ENCODE data around the gene IL17RE. TPM values are rescaled to one million over a fixed set of nuclear protein-coding genes. Genes with fewer than 3 reads are reported as not detected.

IL17RE gene
- total and polyA plus RNA-seq, 9 of the 15 experiments (the other 6 are each of a cell fraction or from before 2014, with no cell fraction given), result 0.32 to 1.9 (median 0.51) TPM; not detected in 4

- H3K36me3 ChIP-seq (ENCODE audit: control insufficient read depth, insufficient read depth, low read length), result no peaks in the 10 kb centered on the region
- 72% methylated on average over 13 of the region's 15 CpGs for WGBS (ENCODE audit: insufficient coverage, low coverage, missing lambda C conversion rate)
- DNase-seq (ENCODE audit: extremely low read depth in 1 of 4, low spot score in 3 of 4), result no peak
- H2AFZ ChIP-seq (ENCODE audit: low read depth, low read length), result no peak overlapping the region
- intact Hi-C loops (cut with micrococcal nuclease) (loop anchor here (5.0 kb wide), 1 partner anchor 52 kb away; no protein-coding TSS in a partner anchor), in situ Hi-C loops (cut with MboI) (no loop called here)
- H3K27me3 ChIP-seq (ENCODE audit: control insufficient read depth in 2 of 2, insufficient read depth in 2 of 2, low read length in 2 of 2), result no peaks in the 10 kb centered on the region
- POLR2A ChIA-PET, result interaction anchor here (1.1 to 2.5 kb wide), 3 partner anchors 8 to 63 kb away, joined by 3 to 16 read pairs (median 5); no protein-coding TSS in a partner anchor
- H3K4me3 ChIP-seq, result no peak overlapping the region
- FAIRE-seq, result no peak
- CTCF ChIA-PET (ENCODE audit: low intra/inter-chr PET ratio), result no interaction called here
- no peak overlapping the region for H3K4me2 ChIP-seq (ENCODE audit: insufficient read depth, low read length)
- no peaks in the 10 kb centered on the region for H3K9me3 ChIP-seq (replicated peaks; ENCODE audit: control insufficient read depth, insufficient read depth, low read depth, low read length)
- TF ChIP-seq KAT7 (CRISPR knock-in tag; IDR thresholded peaks at IDR 0.05; ENCODE audit: borderline replicate concordance) (no peak), STAG1 (CRISPR knock-in tag; IDR thresholded peaks at IDR 0.05; ENCODE audit: borderline replicate concordance) (0 out of 2 replicates have a peak, but pooled peaks have one; percentile 15), ZNF436 (CRISPR knock-in tag; IDR thresholded peaks at IDR 0.05) (no peak), ZFP91 (CRISPR knock-in tag; IDR thresholded peaks at IDR 0.05) (no peak), USF2 (CRISPR knock-in tag; IDR thresholded peaks at IDR 0.05) (no peak), HMGN3 (IDR thresholded peaks at IDR 0.05; ENCODE audit: borderline replicate concordance, extremely low read depth, insufficient read length, low read depth, low read length) (no peak), TCFL5 (CRISPR knock-in tag; conservative IDR thresholded peaks at IDR 0.05) (no peak), ZSCAN29 (IDR thresholded peaks at IDR 0.05) (no peak), FOSL1 (tag; conservative IDR thresholded peaks at IDR 0.05) (no peak)
- H3K79me2 ChIP-seq (ENCODE audit: control insufficient read depth, insufficient read depth, low read length), result no peaks in the 10 kb centered on the region
- no TSS peak for BruUV-seq (replicated peaks)
- peak overlapping the region in 1 of 2 experiments; percentile 21; a peak in 1 of 4 replicates for H3K9ac ChIP-seq (ENCODE audit: insufficient read depth in 1 of 2, low read depth in 2 of 2, low read length in 2 of 2)
- H3K4me1 ChIP-seq (replicated peaks in 1 of 2; ENCODE audit: control insufficient read depth in 2 of 2, insufficient read depth in 2 of 2, low read length in 2 of 2), result peaks cover 30 to 49% of the 10 kb centered on the region in 2 experiments
- peaks cover 3% of the 10 kb centered on the region for H3K9me1 ChIP-seq (ENCODE audit: control insufficient read depth, insufficient read depth, low read length)
- ATAC-seq, result no peak
- H3K27ac ChIP-seq (ENCODE audit: extremely low read depth, low read depth, low read length), result no peak overlapping the region
- no peaks in the 10 kb centered on the region for H4K20me1 ChIP-seq (replicated peaks; ENCODE audit: control insufficient read depth, insufficient read depth, low read length)
Observed at GRCh38 chr3:9914559-9915253, 12.1 kb downstream of the IL17RE start.

All from K562 (cell line).